Esophagus muscularis mucosa (tissue), 4 donors: ENCODE measurements around the gene SUPT3H. TPM values are rescaled to one million over a fixed set of nuclear protein-coding genes. Genes with fewer than 3 reads are reported as not detected.

Experiments
- DNase-seq: peaks from one replicate; pipeline ENCODE4 v3.0.0-alpha.2; 2017; ENCODE audit errors: extremely low spot score
- H3K27ac ChIP-seq, 4 donors: fragments of 200-600 bp; sonication (generic); replicated peaks in 1 of 4; 1 replicate in 3 of 4; 2 replicates in 1 of 4; pipeline ENCODE4 v1.5.1; 2016 to 2019; ENCODE audit warnings: mild to moderate bottlenecking in 1 of 4
- H3K27me3 ChIP-seq, 4 donors: fragments of 200-600 bp; sonication (generic); one replicate each; pipeline versions ENCODE4 v1.5.1 to v1.6.0; 2016 to 2019
- H3K36me3 ChIP-seq, 4 donors: fragments of 200-600 bp; sonication (generic); one replicate each; pipeline ENCODE4 v1.5.1; 2016 to 2019
- H3K4me1 ChIP-seq, 4 donors: fragments of 200-600 bp; sonication (generic); one replicate each; pipeline ENCODE4 v1.5.1; 2016 to 2019
- H3K4me3 ChIP-seq, 4 donors: fragments of 200-600 bp; sonication (generic); 1 replicate in 2 of 4; 2 replicates in 2 of 4; pipeline ENCODE4 v1.5.1; 2016 to 2019; ENCODE audit warnings: mild to moderate bottlenecking in 4 of 4, moderate library complexity in 1 of 4
- H3K9me3 ChIP-seq, 4 donors: fragments of 200-600 bp; sonication (generic); 1 replicate in 3 of 4; 2 replicates in 1 of 4; pipeline ENCODE4 v1.5.1; 2016 to 2019
- EP300 ChIP-seq: sonication (generic); formaldehyde crosslinking; IDR thresholded peaks from one replicate; pipeline ENCODE4 v1.6.1; 2017; ENCODE audit warnings: antibody characterized with exemption
- POLR2A ChIP-seq: fragments of 450-650 bp; IDR thresholded peaks from one replicate; pipeline ENCODE4 v1.6.1; 2017; ENCODE audit warnings: antibody characterized with exemption, moderate library complexity, mild to moderate bottlenecking, low read depth
- POLR2AphosphoS5 ChIP-seq, 2 donors: sonication (generic); formaldehyde crosslinking; IDR thresholded peaks; one replicate each; pipeline ENCODE4 v1.6.1; 2017; ENCODE audit warnings: antibody characterized with exemption in 2 of 2
- WGBS: methylation state at CpG from one replicate; pipeline ENCODE4 v1.1.5; 2018; 5-methylcytosine and 5-hydroxymethylcytosine counted together
- intact Hi-C: fragments of 100-400 bp; cut with DNase I; formaldehyde crosslinking; loops from one replicate; pipeline ENCODE4 v1.15.1; 2023
- total RNA-seq, 4 donors: library from RNA; depleted of rRNA; stranded (reverse); fragments of >200 nt; gene quantifications; one replicate each; pipeline versions ENCODE4 v1.1.0 to v1.2.1, GENCODE V29; 2016
- TF ChIP-seq, protein P1 (sequence below), 3 experiments: fragments of 200-600 bp in 2 of 3; fragments of 450-650 bp in 1 of 3; sonication (generic) in 2 of 3; IDR thresholded peaks; one replicate each; pipeline ENCODE4 v1.5.1; 2017 to 2019; ENCODE audit warnings: antibody characterized with exemption in 3 of 3, mild to moderate bottlenecking in 2 of 3, moderate library complexity in 1 of 3

The SUPT3H gene
- total RNA-seq, 4 donors from 2014 or later, result 5.1 to 13.3 (median 9.9) TPM

GRCh38 chr6:44806656-44807055 lies 571.1 kb downstream of the SUPT3H start:
- Histone ChIP-seq H3K4me1 (peaks cover 0 to 21% (median 18%) of the 10 kb centered on the region in 4 donors), H3K4me3 (no peak overlapping the region), H3K9me3 (no peaks in the 10 kb centered on the region), H3K36me3 (no peaks in the 10 kb centered on the region), H3K27me3 (no peaks in the 10 kb centered on the region), H3K27ac (no peak overlapping the region)
- intact Hi-C loops, result no loop called here
- DNase-seq, result no peak
- WGBS, result 91% methylated on average over 5 of the region's 5 CpGs
- TF ChIP-seq EP300, result no peak
- no peak for TF ChIP-seq POLR2A
- no peak for TF ChIP-seq POLR2AphosphoS5 (IDR thresholded peaks at IDR 0.05)
- TF ChIP-seq, protein P1, sequence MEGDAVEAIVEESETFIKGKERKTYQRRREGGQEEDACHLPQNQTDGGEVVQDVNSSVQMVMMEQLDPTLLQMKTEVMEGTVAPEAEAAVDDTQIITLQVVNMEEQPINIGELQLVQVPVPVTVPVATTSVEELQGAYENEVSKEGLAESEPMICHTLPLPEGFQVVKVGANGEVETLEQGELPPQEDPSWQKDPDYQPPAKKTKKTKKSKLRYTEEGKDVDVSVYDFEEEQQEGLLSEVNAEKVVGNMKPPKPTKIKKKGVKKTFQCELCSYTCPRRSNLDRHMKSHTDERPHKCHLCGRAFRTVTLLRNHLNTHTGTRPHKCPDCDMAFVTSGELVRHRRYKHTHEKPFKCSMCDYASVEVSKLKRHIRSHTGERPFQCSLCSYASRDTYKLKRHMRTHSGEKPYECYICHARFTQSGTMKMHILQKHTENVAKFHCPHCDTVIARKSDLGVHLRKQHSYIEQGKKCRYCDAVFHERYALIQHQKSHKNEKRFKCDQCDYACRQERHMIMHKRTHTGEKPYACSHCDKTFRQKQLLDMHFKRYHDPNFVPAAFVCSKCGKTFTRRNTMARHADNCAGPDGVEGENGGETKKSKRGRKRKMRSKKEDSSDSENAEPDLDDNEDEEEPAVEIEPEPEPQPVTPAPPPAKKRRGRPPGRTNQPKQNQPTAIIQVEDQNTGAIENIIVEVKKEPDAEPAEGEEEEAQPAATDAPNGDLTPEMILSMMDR (IDR thresholded peaks at IDR 0.05), result no peak

GRCh38 chr6:44805238-44805846 lies 572.4 kb downstream of the SUPT3H start:
- WGBS, result 51% methylated on average over 7 of the region's 7 CpGs
- Histone ChIP-seq H3K4me1 (peaks cover 4 to 28% (median 24%) of the 10 kb centered on the region in 4 donors), H3K4me3 (no peak overlapping the region), H3K27ac (no peak overlapping the region), H3K36me3 (no peaks in the 10 kb centered on the region), H3K9me3 (no peaks in the 10 kb centered on the region), H3K27me3 (no peaks in the 10 kb centered on the region)
- no peak for DNase-seq
- no peak for TF ChIP-seq POLR2AphosphoS5 (IDR thresholded peaks at IDR 0.05)
- TF ChIP-seq POLR2A, result no peak
- TF ChIP-seq, protein P1 (IDR thresholded peaks at IDR 0.05), result no peak
- TF ChIP-seq EP300, result no peak
- intact Hi-C loops, result no loop called here

DNA sequence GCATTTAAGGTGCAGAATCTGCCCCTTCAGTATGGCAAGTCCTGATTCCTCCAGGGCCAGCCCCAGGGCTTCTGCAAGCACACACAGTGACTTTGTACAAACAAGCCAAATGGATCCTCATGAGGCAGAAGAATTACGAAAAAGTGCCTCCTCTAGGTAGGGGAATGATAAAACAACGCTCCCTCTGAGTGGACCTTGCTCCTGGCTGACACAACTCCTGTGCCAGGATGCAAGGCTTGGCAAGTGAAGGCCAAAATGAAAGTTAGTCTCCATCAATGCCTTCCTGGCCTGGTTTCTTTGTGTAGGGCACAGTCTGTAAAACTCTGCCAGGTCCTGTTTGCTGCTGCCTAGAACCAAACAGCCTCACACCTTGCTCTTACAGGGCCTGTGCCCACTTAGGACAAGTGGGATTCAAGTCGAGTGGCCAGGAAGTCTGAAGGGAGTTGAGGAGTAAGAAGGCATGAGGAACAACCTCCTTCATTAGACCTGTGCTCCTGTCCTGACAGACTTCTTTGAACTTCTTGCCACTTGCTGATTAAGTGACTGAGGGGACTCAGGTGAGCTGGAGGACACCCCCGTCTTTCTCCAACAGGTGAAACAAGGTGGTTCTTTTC lies 573.1 kb downstream of the SUPT3H start:
- no peak for DNase-seq
- H3K4me3 ChIP-seq, result no peak overlapping the region
- no peaks in the 10 kb centered on the region for H3K27me3 ChIP-seq
- TF ChIP-seq POLR2A (no peak), EP300 (no peak), POLR2AphosphoS5 (IDR thresholded peaks at IDR 0.05) (no peak)
- TF ChIP-seq, protein P1 (IDR thresholded peaks at IDR 0.05), result no peak
- no peaks in the 10 kb centered on the region for H3K9me3 ChIP-seq
- H3K36me3 ChIP-seq, result no peaks in the 10 kb centered on the region
- 82% methylated on average over 3 of the region's 4 CpGs for WGBS
- intact Hi-C loops, result no loop called here
- peaks cover 9 to 35% (median 30%) of the 10 kb centered on the region in 4 donors for H3K4me1 ChIP-seq
- H3K27ac ChIP-seq, result no peak overlapping the region

- Histone ChIP-seq H3K27ac (no peak overlapping the region), H3K36me3 (no peaks in the 10 kb centered on the region), H3K4me1 (peaks cover 9 to 32% (median 28%) of the 10 kb centered on the region in 4 donors), H3K9me3 (no peaks in the 10 kb centered on the region), H3K27me3 (no peaks in the 10 kb centered on the region), H3K4me3 (no peak overlapping the region)
- TF ChIP-seq POLR2AphosphoS5 (IDR thresholded peaks at IDR 0.05) (no peak), POLR2A (no peak), EP300 (no peak)
- TF ChIP-seq, protein P1 (IDR thresholded peaks at IDR 0.05), result no peak
- WGBS, result 85% methylated on average over 4 of the region's 5 CpGs
- DNase-seq, result no peak
- intact Hi-C loops, result no loop called here
These were observed 573.7 kb downstream of the SUPT3H start for GRCh38 chr6:44804016-44804415.
